Measurements from ENCODE around the gene ERP29. TPM values are rescaled to one million over a fixed set of nuclear protein-coding genes. Genes with fewer than 3 reads are reported as not detected.

The ERP29 gene
- total RNA-seq, 1 donor: 77.4 TPM

DNA sequence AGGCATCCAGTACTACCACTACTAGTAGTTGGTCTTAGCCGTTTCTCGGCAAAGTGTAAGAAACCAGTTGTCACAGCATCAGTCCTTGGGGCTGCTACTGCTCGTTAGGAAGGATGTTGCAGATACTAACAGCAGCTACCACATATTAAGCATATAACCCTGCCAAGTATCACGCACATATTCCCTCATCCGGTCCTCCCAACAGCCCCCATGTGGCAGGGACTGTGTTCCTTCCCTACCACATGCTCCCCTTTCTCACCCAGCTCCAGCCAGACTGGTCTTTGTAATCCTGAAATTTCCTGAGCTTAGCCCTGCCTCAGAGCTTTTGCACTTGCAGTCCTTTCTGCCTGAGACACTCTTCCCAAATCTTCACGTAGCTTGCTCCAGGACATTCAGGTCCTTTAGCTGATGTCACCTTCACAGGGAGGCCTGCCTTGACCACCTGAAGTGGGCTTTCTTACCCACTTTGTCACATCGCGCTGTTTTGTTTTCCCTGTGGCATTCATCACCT is 7.8 kb downstream of the ERP29 start:
- Histone ChIP-seq H3K36me3 (ENCODE audit: insufficient read depth, low read length) (peaks cover 41% of the 10 kb centered on the region), H3K27ac (ENCODE audit: low read depth, low read length) (no peak overlapping the region), H3K4me2 (ENCODE audit: insufficient read depth, low read length) (no peak overlapping the region), H3K4me3 (ENCODE audit: insufficient read depth, low read length) (no peak overlapping the region), H3K9me3 (ENCODE audit: low read depth, low read length) (no peaks in the 10 kb centered on the region), H3K79me2 (ENCODE audit: insufficient read depth, low read length) (peaks cover 78% of the 10 kb centered on the region), H4K20me1 (ENCODE audit: insufficient read depth, low read length) (peaks cover 19% of the 10 kb centered on the region), H2AFZ (ENCODE audit: low read length) (no peak overlapping the region), H3K27me3 (ENCODE audit: insufficient read depth, low read length) (no peaks in the 10 kb centered on the region), H3K4me1 (ENCODE audit: insufficient read depth, low read length) (peaks cover 14% of the 10 kb centered on the region)
- TF ChIP-seq CTCF (IDR thresholded peaks at IDR 0.05; ENCODE audit: extremely low read depth, low read depth, low read length): no peak
- DNase-seq (ENCODE audit: insufficient read length, low spot score, missing footprints): no peak

DNA sequence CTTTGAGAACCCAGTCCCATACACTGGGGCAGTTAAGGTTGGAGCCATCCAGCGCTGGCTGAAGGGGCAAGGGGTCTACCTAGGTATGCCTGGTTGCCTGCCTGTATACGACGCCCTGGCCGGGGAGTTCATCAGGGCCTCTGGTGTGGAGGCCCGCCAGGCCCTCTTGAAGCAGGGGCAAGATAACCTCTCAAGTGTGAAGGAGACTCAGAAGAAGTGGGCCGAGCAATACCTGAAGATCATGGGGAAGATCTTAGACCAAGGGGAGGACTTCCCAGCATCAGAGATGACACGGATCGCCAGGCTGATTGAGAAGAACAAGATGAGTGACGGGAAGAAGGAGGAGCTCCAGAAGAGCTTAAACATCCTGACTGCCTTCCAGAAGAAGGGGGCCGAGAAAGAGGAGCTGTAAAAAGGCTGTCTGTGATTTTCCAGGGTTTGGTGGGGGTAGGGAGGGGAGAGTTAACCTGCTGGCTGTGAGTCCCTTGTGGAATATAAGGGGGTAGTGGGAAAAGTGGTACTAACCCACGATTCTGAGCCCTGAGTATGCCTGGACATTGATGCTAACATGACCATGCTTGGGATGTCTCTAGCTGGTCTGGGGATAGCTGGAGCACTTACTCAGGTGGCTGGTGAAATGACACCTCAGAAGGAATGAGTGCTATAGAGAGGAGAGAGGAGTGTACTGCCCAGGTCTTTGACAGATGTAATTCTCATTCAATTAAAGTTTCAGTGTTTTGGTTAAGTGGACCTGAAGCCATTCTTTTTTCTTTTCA is 9.2 kb downstream of the ERP29 start:
- H2AFZ ChIP-seq (ENCODE audit: low read length): no peak overlapping the region
- H3K9me3 ChIP-seq (ENCODE audit: low read depth, low read length): no peaks in the 10 kb centered on the region
- peaks cover 41% of the 10 kb centered on the region for H3K36me3 ChIP-seq (ENCODE audit: insufficient read depth, low read length)
- H3K79me2 ChIP-seq (ENCODE audit: insufficient read depth, low read length): peaks cover 64% of the 10 kb centered on the region
- TF ChIP-seq CTCF (IDR thresholded peaks at IDR 0.05; ENCODE audit: extremely low read depth, low read depth, low read length): no peak
- no peaks in the 10 kb centered on the region for H3K27me3 ChIP-seq (ENCODE audit: insufficient read depth, low read length)
- peaks cover 14% of the 10 kb centered on the region for H3K4me1 ChIP-seq (ENCODE audit: insufficient read depth, low read length)
- no peak overlapping the region for H3K4me2 ChIP-seq (ENCODE audit: insufficient read depth, low read length)
- H4K20me1 ChIP-seq (ENCODE audit: insufficient read depth, low read length): peaks cover 11% of the 10 kb centered on the region
- no peak overlapping the region for H3K4me3 ChIP-seq (ENCODE audit: insufficient read depth, low read length)
- no peak overlapping the region for H3K27ac ChIP-seq (ENCODE audit: low read depth, low read length)
- no peak for DNase-seq (ENCODE audit: insufficient read length, low spot score, missing footprints)

DNA sequence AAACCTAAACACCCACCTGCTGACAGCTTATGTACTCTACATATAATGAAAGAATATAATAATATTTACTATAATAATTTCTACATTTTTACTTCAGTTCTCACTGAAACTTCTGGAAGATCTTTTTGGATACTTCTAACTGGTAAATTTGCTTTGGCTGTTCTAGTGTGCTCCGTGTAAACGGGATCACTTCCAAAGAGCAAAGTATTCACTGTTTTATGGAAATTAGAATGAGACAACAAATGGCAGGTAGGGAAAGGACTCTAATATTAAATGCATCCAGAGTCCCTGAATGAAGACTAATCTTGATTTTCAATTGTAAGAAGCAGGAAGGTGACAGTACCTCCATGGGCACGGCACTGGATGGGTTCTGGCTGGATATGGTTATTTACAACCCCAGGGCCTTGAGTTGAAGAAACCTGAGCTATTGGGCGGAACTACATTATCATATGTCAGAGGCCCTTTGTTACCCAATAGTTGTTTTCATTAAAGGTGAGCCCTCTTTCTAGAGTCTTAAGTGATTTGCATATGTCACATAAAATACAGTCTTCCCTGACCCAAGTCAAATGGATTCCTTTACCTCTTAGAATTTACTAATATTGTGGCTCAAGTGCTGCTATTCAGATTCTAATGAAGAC is 10.7 kb downstream of the ERP29 start:
- H2AFZ ChIP-seq (ENCODE audit: low read length): no peak overlapping the region
- H3K4me3 ChIP-seq (ENCODE audit: insufficient read depth, low read length): no peak overlapping the region
- no peaks in the 10 kb centered on the region for H3K27me3 ChIP-seq (ENCODE audit: insufficient read depth, low read length)
- no peaks in the 10 kb centered on the region for H3K9me3 ChIP-seq (ENCODE audit: low read depth, low read length)
- DNase-seq (ENCODE audit: insufficient read length, low spot score, missing footprints): no peak
- no peak overlapping the region for H3K4me2 ChIP-seq (ENCODE audit: insufficient read depth, low read length)
- H3K79me2 ChIP-seq (ENCODE audit: insufficient read depth, low read length): peaks cover 51% of the 10 kb centered on the region
- H3K27ac ChIP-seq (ENCODE audit: low read depth, low read length): no peak overlapping the region
- peaks cover 8% of the 10 kb centered on the region for H3K4me1 ChIP-seq (ENCODE audit: insufficient read depth, low read length)
- no peak for TF ChIP-seq CTCF (IDR thresholded peaks at IDR 0.05; ENCODE audit: extremely low read depth, low read depth, low read length)
- peaks cover 5% of the 10 kb centered on the region for H4K20me1 ChIP-seq (ENCODE audit: insufficient read depth, low read length)
- H3K36me3 ChIP-seq (ENCODE audit: insufficient read depth, low read length): peaks cover 46% of the 10 kb centered on the region

DNA sequence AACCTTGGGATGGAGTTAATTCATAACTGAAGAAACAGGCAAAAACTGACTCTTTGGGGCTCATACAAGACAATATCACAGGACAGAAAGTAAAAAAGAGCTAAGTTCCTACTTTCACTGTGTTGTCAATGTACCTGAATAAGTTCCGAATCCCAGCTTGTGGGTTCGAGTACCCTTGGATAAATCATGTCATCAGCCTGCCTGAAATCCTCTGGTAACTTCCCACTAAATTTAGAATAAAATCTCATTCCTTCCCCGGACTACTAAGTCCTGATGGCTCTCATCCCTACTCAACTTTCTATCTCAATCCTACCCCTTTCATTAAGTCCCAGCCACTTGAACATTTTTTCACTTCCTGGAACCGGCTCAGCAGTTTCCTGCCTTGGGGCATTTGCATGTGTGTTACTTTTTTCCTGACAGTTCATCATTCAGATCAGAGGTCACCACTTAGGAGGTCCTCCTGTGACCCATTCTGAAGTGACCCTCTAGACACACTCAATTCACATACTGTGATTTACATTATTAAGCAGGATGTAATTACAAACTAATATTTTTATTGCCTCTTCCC is 12.7 kb downstream of the ERP29 start:
- H3K79me2 ChIP-seq (ENCODE audit: insufficient read depth, low read length): peaks cover 31% of the 10 kb centered on the region
- TF ChIP-seq CTCF (IDR thresholded peaks at IDR 0.05; ENCODE audit: extremely low read depth, low read depth, low read length): no peak
- no peaks in the 10 kb centered on the region for H3K9me3 ChIP-seq (ENCODE audit: low read depth, low read length)
- H3K4me1 ChIP-seq (ENCODE audit: insufficient read depth, low read length): no peaks in the 10 kb centered on the region
- H3K27ac ChIP-seq (ENCODE audit: low read depth, low read length): no peak overlapping the region
- H4K20me1 ChIP-seq (ENCODE audit: insufficient read depth, low read length): no peaks in the 10 kb centered on the region
- peaks cover 53% of the 10 kb centered on the region for H3K36me3 ChIP-seq (ENCODE audit: insufficient read depth, low read length)
- no peak overlapping the region for H3K4me2 ChIP-seq (ENCODE audit: insufficient read depth, low read length)
- no peaks in the 10 kb centered on the region for H3K27me3 ChIP-seq (ENCODE audit: insufficient read depth, low read length)
- DNase-seq (ENCODE audit: insufficient read length, low spot score, missing footprints): no peak
- no peak overlapping the region for H2AFZ ChIP-seq (ENCODE audit: low read length)
- H3K4me3 ChIP-seq (ENCODE audit: insufficient read depth, low read length): no peak overlapping the region

Data from osteoblast (primary cell).